Activated naive CD4-positive, alpha-beta T cell (primary cell): Measurements from ENCODE around the gene NBPF9.
"Not testable (repeated sequence)": the region's sequence is repeated elsewhere in the genome, so short reads cannot be mapped to it uniquely, and the experiment has no call there.

Experiments used
- DNase-seq, 4 experiments: peaks; one replicate each; lab custom pipeline; 2025; lab: John Stamatoyannopoulos, UW

Gene NBPF9

GRCh38 chr1:149103109-149104081 is at the start of gene NBPF9:
TSS of gene NBPF9 (minus strand) at chr1:149103551. CDS start at chr1:149082139, 21,412 bp downstream.
- DNase-seq = peak in 2 of 4 experiments; percentile 8 to 27

- DNase-seq = not testable (repeated sequence)
These were observed 46.6 kb upstream of the NBPF9 start for GRCh38 chr1:149149909-149150308.

- DNase-seq = not testable (repeated sequence)
These were observed 34.2 kb upstream of the NBPF9 start for GRCh38 chr1:149137585-149137984.

GRCh38 chr1:149130938-149131337 is 27.6 kb upstream of the NBPF9 start:
- DNase-seq = not testable (repeated sequence)

- not testable (repeated sequence) for DNase-seq
These were observed 25.9 kb upstream of the NBPF9 start for GRCh38 chr1:149129245-149129644.

GRCh38 chr1:149126555-149127145 is 23.3 kb upstream of the NBPF9 start:
- not testable (repeated sequence) for DNase-seq

GRCh38 chr1:149123948-149124926 is 20.9 kb upstream of the NBPF9 start:
- DNase-seq = not testable (repeated sequence)

- not testable (repeated sequence) for DNase-seq
These were observed 9.5 kb upstream of the NBPF9 start for GRCh38 chr1:149112828-149113227.

GRCh38 chr1:149110343-149110742 is 7.0 kb upstream of the NBPF9 start:
- DNase-seq = not testable (repeated sequence)

GRCh38 chr1:149102574-149102973 is 777 bp downstream of the NBPF9 start:
- not testable (repeated sequence) for DNase-seq

GRCh38 chr1:149098276-149098675 is 5.1 kb downstream of the NBPF9 start:
- DNase-seq = not testable (repeated sequence)

- not testable (repeated sequence) for DNase-seq
These were observed 10.2 kb downstream of the NBPF9 start for GRCh38 chr1:149093155-149093554.

GRCh38 chr1:149075505-149076127 is 27.7 kb downstream of the NBPF9 start:
- DNase-seq = not testable (repeated sequence)

- DNase-seq = not testable (repeated sequence)
These were observed 38.7 kb downstream of the NBPF9 start for GRCh38 chr1:149064611-149065010.

GRCh38 chr1:149043056-149043455 is 60.3 kb downstream of the NBPF9 start:
- not testable (repeated sequence) for DNase-seq

GRCh38 chr1:149033916-149034315 is 69.4 kb downstream of the NBPF9 start:
- not testable (repeated sequence) for DNase-seq

GRCh38 chr1:149024327-149024726 is 79.0 kb downstream of the NBPF9 start:
- not testable (repeated sequence) for DNase-seq

- DNase-seq = not testable (repeated sequence)
These were observed 84.8 kb downstream of the NBPF9 start for GRCh38 chr1:149018577-149018976.

GRCh38 chr1:149016626-149017025 is 86.7 kb downstream of the NBPF9 start:
- DNase-seq = not testable (repeated sequence)

- not testable (repeated sequence) for DNase-seq
These were observed 87.8 kb downstream of the NBPF9 start for GRCh38 chr1:149015522-149015921.

GRCh38 chr1:149013513-149013912 is 89.8 kb downstream of the NBPF9 start:
- not testable (repeated sequence) for DNase-seq
